ENCODE data around the gene SBNO1.
"Not testable (repeated sequence)": the region's sequence is repeated elsewhere in the genome, so short reads cannot be mapped to it uniquely, and the experiment has no call there.

GRCh38 chr12:123368431-123368830 lies 3.8 kb upstream of the SBNO1 start:
- TF ChIP-seq, protein P1, sequence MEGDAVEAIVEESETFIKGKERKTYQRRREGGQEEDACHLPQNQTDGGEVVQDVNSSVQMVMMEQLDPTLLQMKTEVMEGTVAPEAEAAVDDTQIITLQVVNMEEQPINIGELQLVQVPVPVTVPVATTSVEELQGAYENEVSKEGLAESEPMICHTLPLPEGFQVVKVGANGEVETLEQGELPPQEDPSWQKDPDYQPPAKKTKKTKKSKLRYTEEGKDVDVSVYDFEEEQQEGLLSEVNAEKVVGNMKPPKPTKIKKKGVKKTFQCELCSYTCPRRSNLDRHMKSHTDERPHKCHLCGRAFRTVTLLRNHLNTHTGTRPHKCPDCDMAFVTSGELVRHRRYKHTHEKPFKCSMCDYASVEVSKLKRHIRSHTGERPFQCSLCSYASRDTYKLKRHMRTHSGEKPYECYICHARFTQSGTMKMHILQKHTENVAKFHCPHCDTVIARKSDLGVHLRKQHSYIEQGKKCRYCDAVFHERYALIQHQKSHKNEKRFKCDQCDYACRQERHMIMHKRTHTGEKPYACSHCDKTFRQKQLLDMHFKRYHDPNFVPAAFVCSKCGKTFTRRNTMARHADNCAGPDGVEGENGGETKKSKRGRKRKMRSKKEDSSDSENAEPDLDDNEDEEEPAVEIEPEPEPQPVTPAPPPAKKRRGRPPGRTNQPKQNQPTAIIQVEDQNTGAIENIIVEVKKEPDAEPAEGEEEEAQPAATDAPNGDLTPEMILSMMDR (IDR thresholded peaks at IDR 0.05), result not testable (repeated sequence)
- not testable (repeated sequence) for TF ChIP-seq POLR2A (IDR thresholded peaks at IDR 0.05; ENCODE audit: low read depth); POLR2AphosphoS5 (IDR thresholded peaks at IDR 0.05)
